Measurements from ENCODE around the gene SPSB1.
"Not testable (repeated sequence)": the region's sequence is repeated elsewhere in the genome, so short reads cannot be mapped to it uniquely, and the experiment has no call there.

SPSB1 gene

DNA sequence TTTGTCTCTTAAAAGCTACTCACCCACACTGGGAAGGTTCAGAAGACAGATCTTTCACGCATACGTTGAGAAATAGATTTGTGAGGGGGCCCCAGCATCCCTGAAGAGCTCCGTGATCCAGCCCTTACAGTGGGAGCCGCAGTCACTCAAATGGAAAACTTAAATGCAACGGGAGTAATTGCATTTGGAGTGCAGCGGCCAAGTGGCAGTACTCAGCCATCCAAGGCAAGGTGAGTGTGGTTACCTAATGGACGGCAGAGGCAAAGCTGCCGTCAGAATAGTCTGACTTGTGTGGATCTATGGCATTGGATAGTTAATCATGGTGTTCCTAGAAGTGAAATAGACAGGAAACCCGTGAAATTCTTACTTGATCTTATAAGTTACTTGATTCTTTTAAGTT lies 5.1 kb downstream of the SPSB1 start:
- no peak overlapping the region for H3K27ac ChIP-seq
- no peak for DNase-seq (ENCODE audit: low read depth, low spot score)

GRCh38 chr1:9298282-9298681 lies 5.6 kb downstream of the SPSB1 start:
- no peak for DNase-seq (ENCODE audit: low read depth, low spot score)
- H3K27ac ChIP-seq = no peak overlapping the region

GRCh38 chr1:9299571-9300541 lies 7.2 kb downstream of the SPSB1 start:
- not testable (repeated sequence) for DNase-seq (ENCODE audit: low read depth, low spot score)
- H3K27ac ChIP-seq = peak overlapping the region; percentile 73

DNA sequence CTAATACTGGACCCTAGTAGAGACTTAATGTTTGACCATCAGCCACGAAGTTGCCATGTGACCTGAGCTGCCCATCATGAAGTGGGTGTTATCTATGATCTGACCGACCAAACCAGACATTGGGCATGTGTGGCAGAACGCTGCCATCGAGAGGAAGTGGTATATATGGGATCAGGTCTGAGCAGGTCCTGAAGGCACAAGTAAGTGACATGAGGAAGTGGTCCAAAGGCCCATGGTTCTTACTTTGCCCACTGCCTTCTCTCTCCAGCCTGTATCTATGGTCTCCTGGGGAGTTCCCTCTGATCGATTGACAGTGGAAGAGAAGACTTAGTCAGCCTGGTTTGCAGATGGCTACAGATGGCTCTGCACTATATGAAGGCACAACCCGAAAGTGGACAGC lies 7.9 kb downstream of the SPSB1 start:
- H3K27ac ChIP-seq = peak overlapping the region; percentile 73
- no peak for DNase-seq (ENCODE audit: low read depth, low spot score)

- no peak for DNase-seq (ENCODE audit: low read depth, low spot score)
- peak overlapping the region; percentile 61 for H3K27ac ChIP-seq
These were observed 10.2 kb downstream of the SPSB1 start for GRCh38 chr1:9302745-9303524.

DNA sequence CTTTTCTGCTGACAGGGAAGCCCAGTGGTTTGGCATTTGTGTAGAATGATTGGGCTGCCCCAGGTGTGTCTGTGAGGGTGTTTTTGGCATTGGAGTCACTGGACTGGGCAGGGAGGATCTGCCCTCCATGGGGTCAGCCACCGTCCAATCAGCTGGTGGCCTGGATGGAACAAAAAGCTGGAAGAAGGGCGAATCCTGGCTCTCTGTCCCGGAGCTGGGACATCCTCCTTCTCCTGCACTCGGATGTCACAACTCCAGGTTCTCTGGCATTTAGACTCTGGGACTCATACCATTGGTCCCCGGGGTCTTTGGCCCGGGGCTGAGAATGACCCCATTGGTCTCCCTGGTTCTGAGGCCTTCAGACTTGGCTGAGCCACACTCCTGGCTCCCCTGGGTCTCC lies 11.2 kb downstream of the SPSB1 start:
- no peak overlapping the region for H3K27ac ChIP-seq
- DNase-seq (ENCODE audit: low read depth, low spot score) = no peak

DNA sequence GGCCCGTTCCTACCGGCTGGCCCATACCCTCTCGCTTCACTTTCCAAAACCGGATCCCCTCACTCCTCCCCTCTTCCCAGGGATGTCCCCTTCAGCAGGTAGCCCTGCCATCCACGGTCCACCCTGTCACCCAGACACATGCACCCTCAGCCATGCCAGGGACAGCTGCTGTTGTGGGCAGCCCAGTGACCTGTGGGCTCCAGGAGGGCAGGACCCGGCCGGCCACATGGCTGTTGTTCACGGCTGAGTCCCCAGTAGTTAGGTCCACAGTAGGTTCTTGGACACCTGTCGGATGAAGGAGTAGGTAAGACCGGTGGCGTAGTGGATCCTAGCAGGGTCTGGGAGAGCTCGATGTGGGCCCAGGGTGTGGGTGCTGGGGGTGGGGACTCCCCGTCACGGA lies 12.5 kb downstream of the SPSB1 start:
- no peak for DNase-seq (ENCODE audit: low read depth, low spot score)

GRCh38 chr1:9306006-9306405 lies 13.3 kb downstream of the SPSB1 start:
- no peak for DNase-seq (ENCODE audit: low read depth, low spot score)
- no peak overlapping the region for H3K27ac ChIP-seq

More for the DNA sequence above, 12.5 kb downstream of the SPSB1 start:
- no peak overlapping the region for H3K27ac ChIP-seq

GRCh38 chr1:9307303-9307702 lies 14.6 kb downstream of the SPSB1 start:
- no peak overlapping the region for H3K27ac ChIP-seq
- no peak for DNase-seq (ENCODE audit: low read depth, low spot score)

- DNase-seq (ENCODE audit: low read depth, low spot score) = no peak
- no peak overlapping the region for H3K27ac ChIP-seq
These were observed 15.6 kb downstream of the SPSB1 start for GRCh38 chr1:9308236-9308785.

DNA sequence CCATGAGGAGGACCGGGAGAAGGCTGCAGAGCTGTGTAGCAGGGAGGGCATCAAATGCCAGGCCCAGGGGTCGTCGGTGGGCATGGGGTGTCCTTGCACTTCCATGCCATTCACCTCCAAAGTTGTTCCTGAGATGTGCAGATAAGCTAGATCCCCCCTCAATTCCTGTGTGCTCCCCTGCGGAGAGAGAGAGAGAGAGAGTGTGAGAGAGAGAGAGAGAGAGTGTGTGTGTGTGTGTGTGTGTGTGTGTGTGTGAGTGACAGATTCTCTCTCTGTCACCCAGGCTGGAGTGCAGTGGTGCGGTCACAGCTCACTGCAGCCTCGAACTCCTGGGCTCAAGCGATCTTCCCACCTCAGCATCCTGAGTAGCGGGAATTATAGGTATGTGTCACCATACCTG lies 16.4 kb downstream of the SPSB1 start:
- H3K27ac ChIP-seq = no peak overlapping the region

GRCh38 chr1:9309991-9310390 lies 17.3 kb downstream of the SPSB1 start:
- no peak for DNase-seq (ENCODE audit: low read depth, low spot score)
- no peak overlapping the region for H3K27ac ChIP-seq

More for the DNA sequence above, 16.4 kb downstream of the SPSB1 start:
- DNase-seq (ENCODE audit: low read depth, low spot score) = no peak

DNA sequence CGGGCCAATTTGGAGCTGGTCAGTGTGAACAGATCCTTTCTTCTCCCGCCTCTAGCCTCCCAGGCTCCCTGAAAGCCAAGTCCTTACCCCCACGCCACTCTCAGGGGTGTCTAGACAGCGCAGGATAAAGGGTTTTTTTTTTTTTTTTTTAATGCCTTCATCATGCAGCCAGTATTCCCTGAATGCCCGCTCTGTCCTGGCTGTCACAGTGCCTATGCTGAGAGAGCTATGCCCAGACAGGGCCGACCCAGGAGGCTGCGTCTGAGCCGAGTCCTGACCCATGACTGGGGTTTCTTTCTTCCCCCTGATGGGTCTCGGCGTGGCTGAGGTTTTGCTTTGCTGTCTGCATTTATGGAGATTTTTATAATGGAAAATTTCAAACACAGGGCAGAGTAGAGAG lies 18.3 kb downstream of the SPSB1 start:
- no peak for DNase-seq (ENCODE audit: low read depth, low spot score)
- no peak overlapping the region for H3K27ac ChIP-seq

DNA sequence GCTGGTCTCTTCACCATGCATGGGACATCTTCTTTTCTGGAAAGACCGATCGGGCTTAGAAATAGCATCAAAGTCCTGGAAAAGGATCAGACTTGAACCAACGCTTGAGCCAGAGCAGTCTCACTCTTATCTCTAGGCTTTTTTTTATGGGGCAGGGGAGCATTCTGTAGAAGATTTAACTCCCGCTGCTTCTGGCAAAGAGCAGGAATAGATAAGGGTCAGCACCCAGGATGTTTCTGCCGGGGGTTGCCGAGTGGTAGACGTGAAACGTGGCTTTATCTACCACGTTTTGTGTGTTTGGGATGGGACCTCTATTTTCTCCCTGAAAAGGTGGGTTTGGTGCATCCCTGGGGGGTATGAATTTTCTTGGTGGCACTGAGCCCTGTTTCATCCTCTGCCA lies 18.8 kb downstream of the SPSB1 start:
- no peak for DNase-seq (ENCODE audit: low read depth, low spot score)
- H3K27ac ChIP-seq = no peak overlapping the region

GRCh38 chr1:9312168-9312720 lies 19.6 kb downstream of the SPSB1 start:
- DNase-seq (ENCODE audit: low read depth, low spot score) = no peak
- H3K27ac ChIP-seq = no peak overlapping the region

DNA sequence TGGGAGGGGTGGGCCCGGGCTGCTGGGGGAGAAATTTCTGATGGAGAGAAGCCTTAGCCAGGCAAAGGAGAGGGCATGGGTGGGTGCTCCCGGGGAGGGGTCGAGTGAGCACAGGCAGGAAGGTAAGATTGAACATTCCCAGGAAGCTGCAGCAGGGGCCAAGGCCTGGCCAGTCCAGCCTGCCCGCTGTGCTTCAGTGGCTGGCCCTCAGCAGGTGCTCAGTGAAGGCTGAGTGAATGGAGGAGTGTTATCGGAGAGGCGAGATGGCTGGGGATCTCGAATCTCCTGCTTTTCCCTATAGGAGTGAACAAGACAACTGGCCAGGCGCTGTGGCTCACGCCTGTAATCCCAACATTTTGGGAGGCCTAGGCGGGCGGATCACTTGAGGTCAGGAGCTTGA lies 20.9 kb downstream of the SPSB1 start:
- H3K27ac ChIP-seq = no peak overlapping the region
- no peak for DNase-seq (ENCODE audit: low read depth, low spot score)

DNA sequence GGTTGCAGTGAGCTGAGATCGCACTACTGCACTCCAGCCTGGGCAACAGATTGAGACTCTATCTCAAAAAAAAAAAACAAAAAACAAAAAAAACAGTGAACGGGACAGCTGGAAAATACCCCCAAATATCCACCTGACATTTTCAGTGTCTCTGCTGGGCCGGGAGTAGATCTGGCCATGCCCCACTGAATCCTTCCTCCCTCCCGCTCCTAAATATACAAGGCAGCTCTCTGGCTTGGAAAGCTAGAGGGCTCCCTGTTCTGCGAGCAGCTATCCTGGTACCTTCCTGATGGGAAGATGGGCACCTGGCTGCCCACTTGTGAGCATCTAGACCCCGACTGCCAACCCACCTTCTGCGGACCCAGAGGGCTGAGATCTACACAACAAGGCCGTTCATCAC lies 21.4 kb downstream of the SPSB1 start:
- H3K27ac ChIP-seq = no peak overlapping the region
- no peak for DNase-seq (ENCODE audit: low read depth, low spot score)

GRCh38 chr1:9314711-9315379 lies 22.2 kb downstream of the SPSB1 start:
- DNase-seq (ENCODE audit: low read depth, low spot score) = no peak
- H3K27ac ChIP-seq = no peak overlapping the region

DNA sequence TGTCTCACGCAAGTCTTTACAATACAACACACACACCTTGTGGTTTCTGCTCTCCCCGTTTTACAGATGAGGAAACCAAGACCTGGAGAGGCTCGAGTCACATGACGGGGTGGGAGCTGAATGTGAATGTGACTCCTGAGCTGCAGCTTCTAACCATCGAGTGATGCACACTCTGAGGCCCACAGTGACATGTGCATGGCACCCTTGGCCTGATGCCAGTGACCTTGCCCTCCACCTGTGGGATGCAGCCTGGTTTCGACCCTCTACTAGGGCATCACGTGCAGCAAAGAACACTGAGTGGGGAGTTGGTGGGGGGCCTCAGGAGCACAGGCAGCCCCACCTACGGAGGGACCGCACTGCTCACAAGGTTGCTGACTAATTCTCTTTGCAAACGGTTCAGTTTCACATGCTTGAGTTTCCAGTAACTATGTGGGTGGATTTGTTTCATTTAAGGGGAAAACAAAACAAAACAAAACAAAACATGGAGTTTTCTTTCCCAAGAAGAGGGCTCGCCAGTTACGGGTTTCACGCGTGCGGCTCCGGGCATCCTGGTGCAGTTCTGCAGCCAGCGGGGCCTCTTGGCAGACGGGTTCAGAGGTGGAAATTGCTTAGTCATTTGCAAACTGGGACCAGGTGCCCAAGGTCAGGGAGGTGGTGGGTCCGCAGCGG lies 22.9 kb downstream of the SPSB1 start:
- DNase-seq (ENCODE audit: low read depth, low spot score) = no peak
- H3K27ac ChIP-seq = no peak overlapping the region

DNA sequence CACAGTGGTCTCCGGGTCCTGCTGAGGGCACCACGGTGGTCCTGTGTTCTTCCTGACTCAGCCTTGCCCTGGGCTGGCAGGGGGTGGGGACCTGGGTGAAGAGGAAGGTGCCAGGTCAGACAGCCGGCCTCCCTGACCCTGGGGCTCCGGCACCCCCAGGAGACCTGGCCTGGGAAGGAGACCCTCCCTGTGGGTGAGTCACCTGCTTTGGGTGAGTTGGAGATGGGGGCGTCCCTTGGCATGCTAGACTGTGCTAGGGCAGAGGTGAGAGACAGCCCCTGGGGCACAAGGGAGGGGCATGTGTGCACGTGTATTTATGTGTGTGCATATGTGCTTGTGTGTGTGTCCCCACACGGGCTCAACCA lies 23.4 kb downstream of the SPSB1 start:
- no peak overlapping the region for H3K27ac ChIP-seq
- no peak for DNase-seq (ENCODE audit: low read depth, low spot score)

Data from epithelial cell of prostate (primary cell).